ENCODE results near the gene SMARCA2. TPM values are rescaled to one million over a fixed set of nuclear protein-coding genes. Genes with fewer than 3 reads are reported as not detected.

Gene SMARCA2
- total RNA-seq, 1 experiment from 2014 or later, result 77.6 TPM

GRCh38 chr9:2170722-2171121 lies 155.6 kb downstream of the SMARCA2 start:
- no peak for DNase-seq (ENCODE audit: unreplicated experiment)
- POLR2A ChIA-PET, result interaction anchor here (1.9 kb wide), 1 partner anchor 10 kb away, joined by 5 read pairs; no protein-coding TSS in a partner anchor
- TF ChIP-seq CTCF (IDR thresholded peaks at IDR 0.05; ENCODE audit: unreplicated experiment), result no peak
- H3K27ac Mint-ChIP-seq (ENCODE audit: low read depth, unreplicated experiment), result no peak overlapping the region
- no peaks in the 10 kb centered on the region for H3K27me3 Mint-ChIP-seq (ENCODE audit: insufficient read depth, unreplicated experiment)
- BruUV-seq (replicated peaks), result no TSS peak
- CTCF ChIA-PET, result interaction anchor here (0.6 to 1.1 kb wide), 2 partner anchors 10 to 29 kb away, joined by 3 to 4 read pairs; no protein-coding TSS in a partner anchor
- intact Hi-C loops (cut with micrococcal nuclease), result no loop called here
- H3K36me3 Mint-ChIP-seq (ENCODE audit: insufficient read depth, unreplicated experiment), result peaks cover 22% of the 10 kb centered on the region
- H3K4me3 Mint-ChIP-seq (ENCODE audit: unreplicated experiment), result no peak overlapping the region
- H3K9me3 Mint-ChIP-seq (ENCODE audit: unreplicated experiment), result peaks cover 8% of the 10 kb centered on the region
- no peaks in the 10 kb centered on the region for H3K4me1 Mint-ChIP-seq (ENCODE audit: insufficient read depth, unreplicated experiment)

GRCh38 chr9:2173170-2173569 lies 158.0 kb downstream of the SMARCA2 start:
- POLR2A ChIA-PET, result no interaction called here
- no peak overlapping the region for H3K27ac Mint-ChIP-seq (ENCODE audit: low read depth, unreplicated experiment)
- H3K27me3 Mint-ChIP-seq (ENCODE audit: insufficient read depth, unreplicated experiment), result no peaks in the 10 kb centered on the region
- no peak overlapping the region for H3K4me3 Mint-ChIP-seq (ENCODE audit: unreplicated experiment)
- no peak for TF ChIP-seq CTCF (IDR thresholded peaks at IDR 0.05; ENCODE audit: unreplicated experiment)
- H3K36me3 Mint-ChIP-seq (ENCODE audit: insufficient read depth, unreplicated experiment), result peaks cover 22% of the 10 kb centered on the region
- intact Hi-C loops (cut with micrococcal nuclease), result no loop called here
- H3K9me3 Mint-ChIP-seq (ENCODE audit: unreplicated experiment), result peaks cover 8% of the 10 kb centered on the region
- no TSS peak for BruUV-seq (replicated peaks)
- H3K4me1 Mint-ChIP-seq (ENCODE audit: insufficient read depth, unreplicated experiment), result no peaks in the 10 kb centered on the region
- DNase-seq (ENCODE audit: unreplicated experiment), result no peak
- CTCF ChIA-PET, result interaction anchor here (1.6 kb wide), 1 partner anchor 41 kb away, joined by 5 read pairs; no protein-coding TSS in a partner anchor

- H3K27ac Mint-ChIP-seq (ENCODE audit: low read depth, unreplicated experiment), result no peak overlapping the region
- no peak for TF ChIP-seq CTCF (IDR thresholded peaks at IDR 0.05; ENCODE audit: unreplicated experiment)
- H3K4me1 Mint-ChIP-seq (ENCODE audit: insufficient read depth, unreplicated experiment), result no peaks in the 10 kb centered on the region
- no TSS peak for BruUV-seq (replicated peaks)
- ChIA-PET POLR2A (interaction anchor here (0.7 to 1.2 kb wide), 2 partner anchors 13 to 161 kb away, joined by 3 read pairs; no protein-coding TSS in a partner anchor), CTCF (no interaction called here)
- peaks cover 21% of the 10 kb centered on the region for H3K36me3 Mint-ChIP-seq (ENCODE audit: insufficient read depth, unreplicated experiment)
- H3K9me3 Mint-ChIP-seq (ENCODE audit: unreplicated experiment), result peaks cover 8% of the 10 kb centered on the region
- intact Hi-C loops (cut with micrococcal nuclease), result no loop called here
- no peak overlapping the region for H3K4me3 Mint-ChIP-seq (ENCODE audit: unreplicated experiment)
- no peaks in the 10 kb centered on the region for H3K27me3 Mint-ChIP-seq (ENCODE audit: insufficient read depth, unreplicated experiment)
- DNase-seq (ENCODE audit: unreplicated experiment), result no peak
These were observed 158.7 kb downstream of the SMARCA2 start for GRCh38 chr9:2173861-2174260.

GRCh38 chr9:2174306-2174705 lies 159.2 kb downstream of the SMARCA2 start:
- peaks cover 8% of the 10 kb centered on the region for H3K9me3 Mint-ChIP-seq (ENCODE audit: unreplicated experiment)
- ChIA-PET POLR2A (interaction anchor here (0.7 to 1.2 kb wide), 2 partner anchors 13 to 162 kb away, joined by 3 read pairs; no protein-coding TSS in a partner anchor), CTCF (no interaction called here)
- H3K27me3 Mint-ChIP-seq (ENCODE audit: insufficient read depth, unreplicated experiment), result no peaks in the 10 kb centered on the region
- no peak overlapping the region for H3K27ac Mint-ChIP-seq (ENCODE audit: low read depth, unreplicated experiment)
- no TSS peak for BruUV-seq (replicated peaks)
- no peak for TF ChIP-seq CTCF (IDR thresholded peaks at IDR 0.05; ENCODE audit: unreplicated experiment)
- no peak for DNase-seq (ENCODE audit: unreplicated experiment)
- H3K4me1 Mint-ChIP-seq (ENCODE audit: insufficient read depth, unreplicated experiment), result no peaks in the 10 kb centered on the region
- peaks cover 16% of the 10 kb centered on the region for H3K36me3 Mint-ChIP-seq (ENCODE audit: insufficient read depth, unreplicated experiment)
- no peak overlapping the region for H3K4me3 Mint-ChIP-seq (ENCODE audit: unreplicated experiment)
- intact Hi-C loops (cut with micrococcal nuclease), result no loop called here

Data from MCF 10A (cell line).